ENCODE results near the gene SFT2D3.

Gene SFT2D3

GRCh38 chr2:127655209-127656073 is 45.9 kb upstream of the SFT2D3 start:
- no peak for TF ChIP-seq CTCF (IDR thresholded peaks at IDR 0.05; ENCODE audit: low read length, missing control alignments)
- H3K4me3 ChIP-seq (replicated peaks; ENCODE audit: low read depth, low read length) = no peak overlapping the region
- no peak for DNase-seq (ENCODE audit: low read depth)

GRCh38 chr2:127656569-127657231 is 44.6 kb upstream of the SFT2D3 start:
- TF ChIP-seq CTCF (IDR thresholded peaks at IDR 0.05; ENCODE audit: low read length, missing control alignments) = no peak
- H3K4me3 ChIP-seq (replicated peaks; ENCODE audit: low read depth, low read length) = no peak overlapping the region
- no peak for DNase-seq (ENCODE audit: low read depth)

- no peak for TF ChIP-seq CTCF (IDR thresholded peaks at IDR 0.05; ENCODE audit: low read length, missing control alignments)
- no peak for DNase-seq (ENCODE audit: low read depth)
- H3K4me3 ChIP-seq (replicated peaks; ENCODE audit: low read depth, low read length) = no peak overlapping the region
Measured at GRCh38 chr2:127657232-127657595, 44.1 kb upstream of the SFT2D3 start.

- no peak for DNase-seq (ENCODE audit: low read depth)
- TF ChIP-seq CTCF (IDR thresholded peaks at IDR 0.05; ENCODE audit: low read length, missing control alignments) = no peak
Measured at GRCh38 chr2:127658146-127658545, 43.2 kb upstream of the SFT2D3 start.

GRCh38 chr2:127658641-127659407 is 42.5 kb upstream of the SFT2D3 start:
- no peak for TF ChIP-seq CTCF (IDR thresholded peaks at IDR 0.05; ENCODE audit: low read length, missing control alignments)
- no peak overlapping the region for H3K4me3 ChIP-seq (replicated peaks; ENCODE audit: low read depth, low read length)
- no peak for DNase-seq (ENCODE audit: low read depth)

More at GRCh38 chr2:127658146-127658545, 43.2 kb upstream of the SFT2D3 start:
- no peak overlapping the region for H3K4me3 ChIP-seq (replicated peaks; ENCODE audit: low read depth, low read length)

- no peak overlapping the region for H3K4me3 ChIP-seq (replicated peaks; ENCODE audit: low read depth, low read length)
- no peak for TF ChIP-seq CTCF (IDR thresholded peaks at IDR 0.05; ENCODE audit: low read length, missing control alignments)
- peak; percentile 19 for DNase-seq (ENCODE audit: low read depth)
Measured at GRCh38 chr2:127659408-127660290, 41.6 kb upstream of the SFT2D3 start.

Data from fibroblast of pulmonary artery (primary cell).